SK-N-MC (cell line): ENCODE data around the gene DYNLL2.

Experiments
- DNase-seq: peaks from one replicate; pipeline ENCODE4 v3.0.0-alpha.2; 2011; ENCODE audit warnings: low read depth, low spot score
- H3K27ac ChIP-seq: fragments of 200-600 bp; sonication (generic); 2 replicates; pipeline ENCODE4 v1.5.1; 2016; ENCODE audit warnings: mixed run types
- H3K36me3 ChIP-seq: fragments of 200-600 bp; sonication (generic); 2 replicates; pipeline ENCODE4 v1.6.1; 2017; ENCODE audit warnings: antibody characterized with exemption, low read length, mixed read lengths; ENCODE audit not compliant: insufficient read depth
- H3K4me3 ChIP-seq: fragments of 200-600 bp; sonication (generic); 2 replicates; pipeline ENCODE4 v1.5.1; 2016
- H3K9ac ChIP-seq: fragments of 200-600 bp; sonication (generic); 2 replicates; pipeline ENCODE4 v1.8.0; 2017; ENCODE audit warnings: mixed run types, mixed read lengths; ENCODE audit not compliant: insufficient read length
- H3K9me3 ChIP-seq: fragments of 200-600 bp; sonication (generic); 2 replicates; pipeline ENCODE4 v1.6.1; 2017; ENCODE audit warnings: low read depth, mild to moderate bottlenecking, antibody characterized with exemption, low read length, moderate library complexity, mixed read lengths
- EZH2 ChIP-seq: fragments of 200-600 bp; sonication (generic); IDR thresholded peaks from one replicate; pipeline ENCODE4 v1.6.1; 2017; ENCODE audit warnings: antibody characterized with exemption
- FOXP2 ChIP-seq: optimal IDR thresholded peaks from 2 replicates; pipeline ENCODE3; 2011; ENCODE audit warnings: mild to moderate bottlenecking, moderate library complexity; ENCODE audit not compliant: insufficient read depth; ENCODE audit errors: extremely low read length, control extremely low read depth
- POLR2AphosphoS5 ChIP-seq: IDR thresholded peaks from 2 replicates; pipeline ENCODE4 v1.6.1; 2012; ENCODE audit warnings: mild to moderate bottlenecking, low read depth, low read length, borderline replicate concordance

DYNLL2 gene

GRCh38 chr17:58081646-58082340 is 1.4 kb upstream of the DYNLL2 start:
- DNase-seq = no peak
- Histone ChIP-seq H3K36me3 (peaks cover 8% of the 10 kb centered on the region; the same call in 1 of the 2 replicates), H3K9me3 (no peaks in the 10 kb centered on the region), H3K27ac (no peak overlapping the region), H3K9ac (no peak overlapping the region), H3K4me3 (no peak overlapping the region)
- no peak for TF ChIP-seq POLR2AphosphoS5
- no peak for TF ChIP-seq FOXP2
- TF ChIP-seq EZH2 = no peak

DNA sequence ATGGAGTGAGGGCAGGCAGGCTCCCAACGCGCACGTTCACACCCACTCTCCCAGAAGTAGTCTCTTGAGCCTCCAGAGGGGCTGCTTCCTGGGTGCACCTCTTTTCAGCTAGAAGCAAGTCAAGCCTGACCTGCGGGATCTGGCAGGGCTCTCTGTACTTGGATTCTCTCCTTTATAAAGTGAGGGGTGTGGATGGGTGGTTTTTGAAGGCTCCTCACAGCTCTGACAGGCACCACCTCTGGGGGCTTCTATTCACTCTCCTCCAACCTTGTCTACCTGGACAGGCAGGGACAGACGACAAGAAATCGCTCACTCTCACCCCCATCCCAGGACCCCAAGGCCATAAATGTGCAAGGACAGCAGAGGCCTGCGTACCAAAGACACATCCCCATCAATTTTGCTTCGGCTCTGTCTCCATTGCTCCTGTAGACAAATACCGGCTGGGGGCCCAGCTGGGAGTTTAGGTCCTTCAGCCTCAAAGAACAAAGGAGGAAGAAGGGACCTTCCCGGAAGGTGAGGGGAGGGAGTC is 814 bp upstream of the DYNLL2 start:
- TF ChIP-seq FOXP2 = no peak
- TF ChIP-seq POLR2AphosphoS5 = no peak
- TF ChIP-seq EZH2 = no peak
- no peaks in the 10 kb centered on the region for H3K9me3 ChIP-seq
- peak overlapping the region; percentile 44 for H3K9ac ChIP-seq
- H3K4me3 ChIP-seq = peak overlapping the region; percentile 65
- no peak for DNase-seq
- peaks cover 14% of the 10 kb centered on the region for H3K36me3 ChIP-seq
- H3K27ac ChIP-seq = peak overlapping the region; percentile 68

GRCh38 chr17:58083491-58084316 is 485 bp downstream of the DYNLL2 start:
- peak overlapping the region; percentile 88 for H3K4me3 ChIP-seq
- no peak overlapping the region for H3K27ac ChIP-seq
- H3K9ac ChIP-seq = peak overlapping the region; percentile 86
- no peak for TF ChIP-seq EZH2
- no peak for TF ChIP-seq FOXP2
- TF ChIP-seq POLR2AphosphoS5 = no peak
- no peaks in the 10 kb centered on the region for H3K9me3 ChIP-seq
- DNase-seq = no peak
- peaks cover 27% of the 10 kb centered on the region for H3K36me3 ChIP-seq

- Histone ChIP-seq H3K4me3 (peak overlapping the region; percentile 88), H3K9ac (peak overlapping the region; percentile 86), H3K27ac (no peak overlapping the region), H3K9me3 (no peaks in the 10 kb centered on the region), H3K36me3 (peaks cover 34% of the 10 kb centered on the region)
- no peak for TF ChIP-seq FOXP2
- DNase-seq = no peak
Observed at GRCh38 chr17:58084317-58084981, 1.2 kb downstream of the DYNLL2 start.

- peaks cover 42% of the 10 kb centered on the region for H3K36me3 ChIP-seq
- H3K9me3 ChIP-seq = no peaks in the 10 kb centered on the region
- H3K4me3 ChIP-seq = peak overlapping the region; percentile 88
- H3K27ac ChIP-seq = no peak overlapping the region
- no peak overlapping the region for H3K9ac ChIP-seq
- DNase-seq = no peak
- no peak for TF ChIP-seq EZH2
- no peak for TF ChIP-seq FOXP2
- TF ChIP-seq POLR2AphosphoS5 = no peak
Observed at GRCh38 chr17:58085039-58085715, 2.0 kb downstream of the DYNLL2 start.

GRCh38 chr17:58086953-58087352 is 3.7 kb downstream of the DYNLL2 start:
- H3K27ac ChIP-seq = no peak overlapping the region
- no peak overlapping the region for H3K9ac ChIP-seq
- TF ChIP-seq EZH2 (no peak), POLR2AphosphoS5 (no peak), FOXP2 (no peak)
- H3K4me3 ChIP-seq = no peak overlapping the region
- no peaks in the 10 kb centered on the region for H3K9me3 ChIP-seq
- no peak for DNase-seq
- peaks cover 57% of the 10 kb centered on the region for H3K36me3 ChIP-seq

GRCh38 chr17:58088624-58089023 is 5.4 kb downstream of the DYNLL2 start:
- TF ChIP-seq FOXP2 (no peak), EZH2 (no peak), POLR2AphosphoS5 (no peak)
- H3K9me3 ChIP-seq = no peaks in the 10 kb centered on the region
- peaks cover 67% of the 10 kb centered on the region for H3K36me3 ChIP-seq
- DNase-seq = no peak
- H3K27ac ChIP-seq = no peak overlapping the region
- H3K9ac ChIP-seq = no peak overlapping the region
- H3K4me3 ChIP-seq = no peak overlapping the region
